Measurements from ENCODE around the gene ELAVL2. TPM values are rescaled to one million over a fixed set of nuclear protein-coding genes. Genes with fewer than 3 reads are reported as not detected.

Gene ELAVL2
- total and polyA plus RNA-seq, 3 donors from 2014 or later = 52.7 to 77.0 (median 75.7) TPM

DNA sequence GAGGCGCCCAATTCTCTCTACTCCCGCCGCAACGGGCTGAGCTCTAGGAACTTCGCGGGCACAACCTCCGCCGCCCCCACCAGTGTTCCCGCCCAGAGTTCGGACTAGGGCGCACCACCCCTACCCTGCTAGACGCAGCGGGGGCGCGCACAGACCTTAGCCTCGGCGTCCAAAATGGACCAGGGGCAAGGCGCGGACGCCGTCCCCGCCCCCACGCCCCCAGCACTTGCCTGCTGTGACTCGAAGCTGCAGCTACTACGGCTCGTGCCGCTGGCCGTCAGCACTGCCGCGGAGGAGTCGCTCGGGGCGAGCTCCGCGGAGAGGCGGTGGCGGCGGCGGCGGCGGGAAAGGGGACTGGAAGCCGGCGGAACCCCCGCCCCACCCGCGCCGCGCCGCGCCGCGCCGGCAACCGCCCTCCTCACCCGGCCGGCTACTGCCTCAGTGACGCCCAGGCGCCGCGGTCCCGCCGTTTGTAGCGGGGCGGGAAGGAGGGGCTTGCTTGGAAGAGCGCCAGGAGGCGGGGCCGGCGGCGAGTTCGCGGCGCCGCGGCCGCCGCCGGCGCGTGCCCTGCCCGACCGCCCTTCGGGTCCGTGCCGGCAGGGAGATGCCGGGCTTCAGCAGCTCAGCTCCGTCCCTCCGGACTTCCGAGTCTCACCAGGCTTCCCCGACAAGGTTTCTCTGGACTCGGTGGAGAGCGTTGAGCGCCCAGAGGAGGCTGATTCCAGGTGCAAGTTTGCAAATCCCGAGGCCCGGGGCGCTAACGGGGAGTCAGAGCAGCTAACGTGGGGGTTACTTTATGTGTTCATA lies 4.5 kb downstream of the ELAVL2 start:
- TF ChIP-seq, protein P1, sequence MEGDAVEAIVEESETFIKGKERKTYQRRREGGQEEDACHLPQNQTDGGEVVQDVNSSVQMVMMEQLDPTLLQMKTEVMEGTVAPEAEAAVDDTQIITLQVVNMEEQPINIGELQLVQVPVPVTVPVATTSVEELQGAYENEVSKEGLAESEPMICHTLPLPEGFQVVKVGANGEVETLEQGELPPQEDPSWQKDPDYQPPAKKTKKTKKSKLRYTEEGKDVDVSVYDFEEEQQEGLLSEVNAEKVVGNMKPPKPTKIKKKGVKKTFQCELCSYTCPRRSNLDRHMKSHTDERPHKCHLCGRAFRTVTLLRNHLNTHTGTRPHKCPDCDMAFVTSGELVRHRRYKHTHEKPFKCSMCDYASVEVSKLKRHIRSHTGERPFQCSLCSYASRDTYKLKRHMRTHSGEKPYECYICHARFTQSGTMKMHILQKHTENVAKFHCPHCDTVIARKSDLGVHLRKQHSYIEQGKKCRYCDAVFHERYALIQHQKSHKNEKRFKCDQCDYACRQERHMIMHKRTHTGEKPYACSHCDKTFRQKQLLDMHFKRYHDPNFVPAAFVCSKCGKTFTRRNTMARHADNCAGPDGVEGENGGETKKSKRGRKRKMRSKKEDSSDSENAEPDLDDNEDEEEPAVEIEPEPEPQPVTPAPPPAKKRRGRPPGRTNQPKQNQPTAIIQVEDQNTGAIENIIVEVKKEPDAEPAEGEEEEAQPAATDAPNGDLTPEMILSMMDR (IDR thresholded peaks at IDR 0.05) = no peak
- no peak for TF ChIP-seq POLR2A (IDR thresholded peaks at IDR 0.05)
- WGBS, 2 donors = 1% methylated on average over 23 to 52 of the region's 97 CpGs
- Histone ChIP-seq H3K4me1 (peaks cover 6% of the 10 kb centered on the region), H3K27me3 (no peaks in the 10 kb centered on the region), H3K9me3 (no peaks in the 10 kb centered on the region), H3K36me3 (ENCODE audit: low read depth, missing control alignments) (no peaks in the 10 kb centered on the region), H3K27ac (peak overlapping the region; percentile 20 to 42), H3K4me3 (peak overlapping the region; percentile 43 to 51)
- DNase-seq = peak; percentile 44
- intact Hi-C loops (cut with DNase I; ENCODE audit: low total_unique reads) = no loop called here

GRCh38 chr9:23820451-23821374 lies 5.3 kb downstream of the ELAVL2 start:
- 4 to 6% methylated on average over 29 to 62 of the region's 80 CpGs for WGBS, 2 donors
- peak overlapping the region; percentile 20 to 42 for H3K27ac ChIP-seq
- peak; percentile 33 for DNase-seq
- peaks cover 6% of the 10 kb centered on the region for H3K4me1 ChIP-seq
- H3K4me3 ChIP-seq = peak overlapping the region; percentile 43 to 51
- intact Hi-C loops (cut with DNase I; ENCODE audit: low total_unique reads) = no loop called here
- no peaks in the 10 kb centered on the region for H3K36me3 ChIP-seq (ENCODE audit: low read depth, missing control alignments)
- no peaks in the 10 kb centered on the region for H3K27me3 ChIP-seq
- TF ChIP-seq POLR2A (IDR thresholded peaks at IDR 0.05) = no peak
- TF ChIP-seq, protein P1 (IDR thresholded peaks at IDR 0.05) = no peak
- no peaks in the 10 kb centered on the region for H3K9me3 ChIP-seq

- peaks cover 6% of the 10 kb centered on the region for H3K4me1 ChIP-seq
- H3K36me3 ChIP-seq (ENCODE audit: low read depth, missing control alignments) = no peaks in the 10 kb centered on the region
- no peak overlapping the region for H3K27ac ChIP-seq
- H3K4me3 ChIP-seq = no peak overlapping the region
- H3K9me3 ChIP-seq = no peaks in the 10 kb centered on the region
- H3K27me3 ChIP-seq = no peaks in the 10 kb centered on the region
- intact Hi-C loops (cut with DNase I; ENCODE audit: low total_unique reads) = no loop called here
- no peak for DNase-seq
- no peak for TF ChIP-seq POLR2A (IDR thresholded peaks at IDR 0.05)
- TF ChIP-seq, protein P1 (IDR thresholded peaks at IDR 0.05) = no peak
Measured at GRCh38 chr9:23819403-23819802, 6.6 kb downstream of the ELAVL2 start.

- Histone ChIP-seq H3K4me3 (no peak overlapping the region), H3K4me1 (no peaks in the 10 kb centered on the region), H3K36me3 (ENCODE audit: low read depth, missing control alignments) (no peaks in the 10 kb centered on the region), H3K27ac (no peak overlapping the region), H3K9me3 (no peaks in the 10 kb centered on the region), H3K27me3 (no peaks in the 10 kb centered on the region)
- intact Hi-C loops (cut with DNase I; ENCODE audit: low total_unique reads) = no loop called here
- no peak for DNase-seq
- WGBS, 2 donors = 72% methylated on average over 3 of the region's 3 CpGs
- TF ChIP-seq, protein P1 (IDR thresholded peaks at IDR 0.05) = no peak
- no peak for TF ChIP-seq POLR2A (IDR thresholded peaks at IDR 0.05)
Measured at GRCh38 chr9:23814243-23814642, 11.8 kb downstream of the ELAVL2 start.
